Measurements from ENCODE around the gene CLCN5. TPM values are rescaled to one million over a fixed set of nuclear protein-coding genes. Genes with fewer than 3 reads are reported as not detected.
A peak's percentile ranks its signal among the peaks of the same experiment; 100 is the strongest.

The CLCN5 gene
- total and polyA plus RNA-seq, 2 experiments from 2014 or later: 1.8 to 2.9 TPM

GRCh38 chrX:50117476-50117875 lies 195.1 kb downstream of the CLCN5 start:
- H2AFZ ChIP-seq: no peak overlapping the region
- no peaks in the 10 kb centered on the region for H3F3A ChIP-seq (ENCODE audit: insufficient read depth)
- no peak overlapping the region for H3K27ac ChIP-seq
- DNase-seq: no peak
- no peak overlapping the region for H3K4me2 ChIP-seq (ENCODE audit: unreplicated experiment)
- H3K4me1 ChIP-seq (ENCODE audit: insufficient read depth): no peaks in the 10 kb centered on the region
- H4K20me1 ChIP-seq (ENCODE audit: insufficient read depth): no peaks in the 10 kb centered on the region
- no peaks in the 10 kb centered on the region for H3K9me3 ChIP-seq (ENCODE audit: low read depth)
- H3K4me3 ChIP-seq: no peak overlapping the region
- in situ Hi-C loops (cut with MboI): no loop called here
- 12 to 14% methylated on average over 3 of the region's 3 CpGs for WGBS, 2 experiments (ENCODE audit: low coverage in 1 of 2, low lambda C conversion rate in 2 of 2, missing lambda C conversion rate in 2 of 2)
- H3K27me3 ChIP-seq (replicated peaks; ENCODE audit: insufficient read depth): no peaks in the 10 kb centered on the region
- no peaks in the 10 kb centered on the region for H3K9me2 ChIP-seq (ENCODE audit: insufficient read depth)
- no peaks in the 10 kb centered on the region for H3K79me2 ChIP-seq (ENCODE audit: insufficient read depth)
- no peaks in the 10 kb centered on the region for H3K36me3 ChIP-seq (ENCODE audit: low read depth)
- H3K9ac ChIP-seq: no peak overlapping the region
- TF ChIP-seq EZH2 (IDR thresholded peaks at IDR 0.05; ENCODE audit: insufficient read depth, poor library complexity, severe bottlenecking) (no peak), EZH2phosphoT487 (IDR thresholded peaks at IDR 0.05; ENCODE audit: insufficient read depth, low read depth) (no peak)

DNA sequence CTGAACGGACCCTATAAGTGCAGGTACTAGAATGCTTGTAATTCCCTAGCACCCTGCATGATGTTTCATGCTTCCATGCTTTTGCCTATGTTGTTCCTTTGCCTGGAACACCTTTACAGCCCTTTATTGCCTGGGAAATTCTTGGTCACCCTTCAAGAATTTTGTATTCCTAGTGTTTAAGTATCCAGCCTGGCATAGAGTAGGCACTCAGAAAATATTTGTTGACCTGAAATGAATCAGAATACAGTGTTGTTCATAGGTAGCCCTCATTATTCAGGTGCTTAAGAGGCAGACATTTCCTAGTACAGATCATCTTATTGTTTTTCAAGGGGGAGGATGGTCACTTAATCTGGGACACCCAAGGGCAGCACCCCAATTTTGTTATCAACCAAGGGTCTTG lies 203.1 kb downstream of the CLCN5 start:
- Histone ChIP-seq H3K9me3 (ENCODE audit: low read depth) (no peaks in the 10 kb centered on the region), H4K20me1 (ENCODE audit: insufficient read depth) (no peaks in the 10 kb centered on the region), H3K27me3 (replicated peaks; ENCODE audit: insufficient read depth) (no peaks in the 10 kb centered on the region), H3K27ac (no peak overlapping the region), H3K4me1 (ENCODE audit: insufficient read depth) (no peaks in the 10 kb centered on the region), H3K36me3 (ENCODE audit: low read depth) (no peaks in the 10 kb centered on the region), H3K4me2 (ENCODE audit: unreplicated experiment) (no peak overlapping the region), H3K9me2 (ENCODE audit: insufficient read depth) (no peaks in the 10 kb centered on the region), H2AFZ (no peak overlapping the region), H3K79me2 (ENCODE audit: insufficient read depth) (no peaks in the 10 kb centered on the region), H3F3A (ENCODE audit: insufficient read depth) (no peaks in the 10 kb centered on the region), H3K4me3 (no peak overlapping the region), H3K9ac (no peak overlapping the region)
- no peak for DNase-seq
- WGBS, 2 experiments (ENCODE audit: low coverage in 1 of 2, low lambda C conversion rate in 2 of 2, missing lambda C conversion rate in 2 of 2): 45 to 100% methylated on average over 1 of the region's 1 CpG
- TF ChIP-seq EZH2 (IDR thresholded peaks at IDR 0.05; ENCODE audit: insufficient read depth, poor library complexity, severe bottlenecking): no peak
- TF ChIP-seq EZH2phosphoT487 (IDR thresholded peaks at IDR 0.05; ENCODE audit: insufficient read depth, low read depth): no peak
- in situ Hi-C loops (cut with MboI): no loop called here

DNA sequence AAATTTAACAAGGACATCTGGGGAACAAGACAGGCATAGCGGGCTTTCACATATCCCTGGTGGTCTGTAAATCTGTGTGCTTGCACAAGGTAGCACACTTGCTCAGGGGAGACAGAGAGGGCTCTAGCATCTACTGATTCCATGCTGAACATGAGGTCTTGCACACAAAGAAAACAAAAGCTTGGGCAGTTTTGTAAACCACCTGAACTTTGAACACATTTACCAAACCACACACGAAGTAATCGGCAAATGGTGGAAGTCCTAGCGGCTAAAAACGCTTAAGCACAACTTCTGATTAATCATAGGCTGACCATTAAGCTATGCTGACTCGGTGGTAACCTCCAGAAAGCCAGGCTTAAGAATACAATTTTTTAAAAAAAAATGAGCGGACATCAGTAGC lies 225.6 kb downstream of the CLCN5 start:
- Histone ChIP-seq H3K36me3 (ENCODE audit: low read depth) (no peaks in the 10 kb centered on the region), H3K27me3 (replicated peaks; ENCODE audit: insufficient read depth) (no peaks in the 10 kb centered on the region), H4K20me1 (ENCODE audit: insufficient read depth) (no peaks in the 10 kb centered on the region), H3K4me2 (ENCODE audit: unreplicated experiment) (no peak overlapping the region), H3F3A (ENCODE audit: insufficient read depth) (no peaks in the 10 kb centered on the region), H3K79me2 (ENCODE audit: insufficient read depth) (no peaks in the 10 kb centered on the region), H3K4me3 (no peak overlapping the region), H3K27ac (no peak overlapping the region), H3K4me1 (ENCODE audit: insufficient read depth) (no peaks in the 10 kb centered on the region), H3K9me2 (ENCODE audit: insufficient read depth) (no peaks in the 10 kb centered on the region), H3K9me3 (ENCODE audit: low read depth) (no peaks in the 10 kb centered on the region), H2AFZ (no peak overlapping the region), H3K9ac (no peak overlapping the region)
- 66 to 71% methylated on average over 7 of the region's 7 CpGs for WGBS, 2 experiments (ENCODE audit: low coverage in 1 of 2, low lambda C conversion rate in 2 of 2, missing lambda C conversion rate in 2 of 2)
- no peak for DNase-seq
- TF ChIP-seq EZH2 (IDR thresholded peaks at IDR 0.05; ENCODE audit: insufficient read depth, poor library complexity, severe bottlenecking): no peak
- no peak for TF ChIP-seq EZH2phosphoT487 (IDR thresholded peaks at IDR 0.05; ENCODE audit: insufficient read depth, low read depth)
- in situ Hi-C loops (cut with MboI): no loop called here

MicroRNAs within 50 kb of the gene (microRNA counts, 767-probe panel; counts per million panel counts)
- microRNA hsa-miR-188-3p: 447 counts per million, percentile 86 among the panel's probes with 10 or more counts
- 447 counts per million, percentile 86 among the panel's probes with 10 or more counts for microRNA hsa-miR-188-5p
- 447 counts per million, percentile 86 among the panel's probes with 10 or more counts for microRNA hsa-miR-362-3p
- 447 counts per million, percentile 86 among the panel's probes with 10 or more counts for microRNA hsa-miR-362-5p
- microRNA hsa-miR-500a-5p+hsa-miR-501-5p: 447 counts per million, percentile 86 among the panel's probes with 10 or more counts
- microRNA hsa-miR-500b: 447 counts per million, percentile 86 among the panel's probes with 10 or more counts
- microRNA hsa-miR-501-3p: 447 counts per million, percentile 86 among the panel's probes with 10 or more counts
- microRNA hsa-miR-502-3p: 447 counts per million, percentile 86 among the panel's probes with 10 or more counts
- 447 counts per million, percentile 86 among the panel's probes with 10 or more counts for microRNA hsa-miR-502-5p
- 447 counts per million, percentile 86 among the panel's probes with 10 or more counts for microRNA hsa-miR-532-3p
- 447 counts per million, percentile 86 among the panel's probes with 10 or more counts for microRNA hsa-miR-532-5p
- 447 counts per million, percentile 86 among the panel's probes with 10 or more counts for microRNA hsa-miR-660-5p

Small RNA genes lying within 50 kb of the gene (microRNA-seq; reads per million reads assigned to microRNA genes)
- 181 reads per million, percentile 57 among the genes with 10 or more reads in this experiment for gene MIR188 (ENCODE audit: borderline number of aligned reads)
- 88.5 reads per million, percentile 48 among the genes with 10 or more reads in this experiment for gene MIR362 (ENCODE audit: borderline number of aligned reads)
- 22.0 reads per million, percentile 30 among the genes with 10 or more reads in this experiment for gene MIR500A (ENCODE audit: borderline number of aligned reads)
- not detected for gene MIR500B (ENCODE audit: borderline number of aligned reads)
- gene MIR501 (ENCODE audit: borderline number of aligned reads): 81.3 reads per million, percentile 47 among the genes with 10 or more reads in this experiment
- 44.5 reads per million, percentile 39 among the genes with 10 or more reads in this experiment for gene MIR502 (ENCODE audit: borderline number of aligned reads)
- 531 reads per million, percentile 68 among the genes with 10 or more reads in this experiment for gene MIR532 (ENCODE audit: borderline number of aligned reads)
- gene MIR660 (ENCODE audit: borderline number of aligned reads): 87.9 reads per million, percentile 47 among the genes with 10 or more reads in this experiment

Small RNA genes lying within 50 kb of the gene (small RNA-seq; reads per million reads assigned to genes)
- not detected for gene MIR188 (ENCODE audit: low read depth, low replicate concordance)
- gene MIR362 (ENCODE audit: low read depth, low replicate concordance): 0.19 reads per million
- gene MIR500A (ENCODE audit: low read depth, low replicate concordance): 2.0 reads per million, percentile 66 among the genes with 10 or more reads in this experiment
- not detected for gene MIR500B (ENCODE audit: low read depth, low replicate concordance)
- gene MIR501 (ENCODE audit: low read depth, low replicate concordance): not detected
- gene MIR502 (ENCODE audit: low read depth, low replicate concordance): not detected
- gene MIR532 (ENCODE audit: low read depth, low replicate concordance): 0.99 reads per million, percentile 42 among the genes with 10 or more reads in this experiment
- 0.37 reads per million for gene MIR660 (ENCODE audit: low read depth, low replicate concordance)
- not detected for gene RNU6-421P (ENCODE audit: low read depth, low replicate concordance)

Other genes with a start within 250 kb of the CLCN5 start
- gene PAGE1, start 226.6 kb upstream of the CLCN5 start, total RNA-seq (2014; rRNA removed; shearing (Covaris generic)): not detected in 2 replicates
- gene PAGE1, start 226.6 kb upstream of the CLCN5 start, polyA plus RNA-seq (2016; fragmentation: Nextera tagmentation; extraction: Ambion mirVana): not detected in 2 replicates
- not detected in 2 replicates for gene PAGE4, start 93.3 kb upstream of the CLCN5 start, total RNA-seq (2014; rRNA removed; shearing (Covaris generic))
- gene PAGE4, start 93.3 kb upstream of the CLCN5 start, polyA plus RNA-seq (2016; fragmentation: Nextera tagmentation; extraction: Ambion mirVana): not detected in 2 replicates
- gene USP27X, start 43.1 kb upstream of the CLCN5 start, total RNA-seq (2014; rRNA removed; shearing (Covaris generic)): 1.2 and 2.8 TPM in 2 replicates
- 0.28 and 0.31 TPM in 2 replicates for gene USP27X, start 43.1 kb upstream of the CLCN5 start, polyA plus RNA-seq (2016; fragmentation: Nextera tagmentation; extraction: Ambion mirVana)